Measurements from ENCODE around the gene MOB3A.
"Not testable (repeated sequence)": the region's sequence is repeated elsewhere in the genome, so short reads cannot be mapped to it uniquely, and the experiment has no call there.

- TF ChIP-seq EZH2phosphoT487 (IDR thresholded peaks at IDR 0.05; ENCODE audit: unreplicated experiment); EZH2 (IDR thresholded peaks at IDR 0.05; ENCODE audit: low read depth, unreplicated experiment); POLR2AphosphoS5 (IDR thresholded peaks at IDR 0.05; ENCODE audit: low read depth); JUNB (IDR thresholded peaks at IDR 0.05; ENCODE audit: unreplicated experiment); REST (IDR thresholded peaks at IDR 0.05; ENCODE audit: unreplicated experiment); CREB1 (CRISPR knock-in tag; IDR thresholded peaks at IDR 0.05; ENCODE audit: low read depth): not testable (repeated sequence)
- TF ChIP-seq, protein P1, sequence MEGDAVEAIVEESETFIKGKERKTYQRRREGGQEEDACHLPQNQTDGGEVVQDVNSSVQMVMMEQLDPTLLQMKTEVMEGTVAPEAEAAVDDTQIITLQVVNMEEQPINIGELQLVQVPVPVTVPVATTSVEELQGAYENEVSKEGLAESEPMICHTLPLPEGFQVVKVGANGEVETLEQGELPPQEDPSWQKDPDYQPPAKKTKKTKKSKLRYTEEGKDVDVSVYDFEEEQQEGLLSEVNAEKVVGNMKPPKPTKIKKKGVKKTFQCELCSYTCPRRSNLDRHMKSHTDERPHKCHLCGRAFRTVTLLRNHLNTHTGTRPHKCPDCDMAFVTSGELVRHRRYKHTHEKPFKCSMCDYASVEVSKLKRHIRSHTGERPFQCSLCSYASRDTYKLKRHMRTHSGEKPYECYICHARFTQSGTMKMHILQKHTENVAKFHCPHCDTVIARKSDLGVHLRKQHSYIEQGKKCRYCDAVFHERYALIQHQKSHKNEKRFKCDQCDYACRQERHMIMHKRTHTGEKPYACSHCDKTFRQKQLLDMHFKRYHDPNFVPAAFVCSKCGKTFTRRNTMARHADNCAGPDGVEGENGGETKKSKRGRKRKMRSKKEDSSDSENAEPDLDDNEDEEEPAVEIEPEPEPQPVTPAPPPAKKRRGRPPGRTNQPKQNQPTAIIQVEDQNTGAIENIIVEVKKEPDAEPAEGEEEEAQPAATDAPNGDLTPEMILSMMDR (conservative IDR thresholded peaks at IDR 0.05; ENCODE audit: low read depth in 2 of 2), result not testable (repeated sequence)
Measured at GRCh38 chr19:2091926-2092525, 4.1 kb downstream of the MOB3A start.
